GM12878 (cell line): ENCODE data around the gene CCDC187. TPM values are rescaled to one million over a fixed set of nuclear protein-coding genes. Genes with fewer than 3 reads are reported as not detected.
A peak's percentile ranks its signal among the peaks of the same experiment; 100 is the strongest.

Experiments
- FOS ChIP-seq: IDR thresholded peaks from 3 replicates; pipeline ENCODE4 v1.6.1; 2011; ENCODE audit warnings: borderline replicate concordance; ENCODE audit not compliant: insufficient read length; ENCODE audit errors: extremely low read depth
- HSF1 ChIP-seq: fragments of 150-350 bp; IDR thresholded peaks from 2 replicates; pipeline ENCODE4 v1.6.1; 2014; ENCODE audit warnings: mild to moderate bottlenecking, low read depth, low read length
- LARP7 ChIP-seq: fragments of 450-650 bp; IDR thresholded peaks from 2 replicates; pipeline ENCODE4 v1.6.1; 2017; ENCODE audit warnings: mild to moderate bottlenecking
- NKRF ChIP-seq: fragments of 450-650 bp; conservative IDR thresholded peaks from 2 replicates; pipeline ENCODE4 v1.6.1; 2017; ENCODE audit warnings: mild to moderate bottlenecking, moderate library complexity
- POU2F2 ChIP-seq: IDR thresholded peaks from 3 replicates; pipeline ENCODE4 v1.6.1; 2011; ENCODE audit warnings: low read depth, mild to moderate bottlenecking, low read length, borderline replicate concordance
- SREBF2 ChIP-seq: IDR thresholded peaks from 2 replicates; pipeline ENCODE4 v1.6.1; 2012; ENCODE audit warnings: mild to moderate bottlenecking, low read length
- STAT1 ChIP-seq: fragments of 450-650 bp; conservative IDR thresholded peaks from 2 replicates; pipeline ENCODE4 v1.6.1; 2014; ENCODE audit warnings: antibody characterized with exemption, mild to moderate bottlenecking
- STAT3 ChIP-seq: IDR thresholded peaks from 2 replicates; pipeline ENCODE4 v1.6.1; 2011; ENCODE audit warnings: low read depth, low read length, improper control_type of control experiment
- TCF3 ChIP-seq: IDR thresholded peaks from 2 replicates; pipeline ENCODE4 v1.6.1; 2012; ENCODE audit warnings: low read depth, mild to moderate bottlenecking, low read length, borderline replicate concordance; ENCODE audit not compliant: insufficient read depth
- polyA plus RNA-seq, 11 experiments: library from polyadenylated mRNA; depleted of rRNA in 4 of 11; unstranded in 6 of 11; stranded (reverse) in 5 of 11; fragments of >200 nt; fragmentation: Nextera tagmentation in 4 of 11; fragmentation: Illumina TruSeq in 1 of 11; extraction: Ambion mirVana in 4 of 11; extraction: Trizol in 1 of 11; gene quantifications; 1 replicate in 1 of 11; 2 replicates in 10 of 11; pipeline versions ENCODE4 v1.2.1 to v1.2.3, GENCODE V29; 2011 to 2016; ENCODE audit warnings: inconsistent platforms in 2 of 11, missing spikeins in 2 of 11, low read depth in 1 of 11
- total RNA-seq, 4 experiments: library from RNA; depleted of rRNA in 3 of 4; stranded (reverse); fragments of >200 nt in 3 of 4; fragmentation: Illumina TruSeq in 1 of 4; extraction: Trizol in 1 of 4; gene quantifications; 2 replicates each; pipeline versions ENCODE4 v1.2.1 to v1.2.3, GENCODE V29; 2013 to 2021

CCDC187 gene
- total and polyA plus RNA-seq, 10 of the 15 experiments (the other 5 are each of a cell fraction or from before 2014, with no cell fraction given), result 0.04 to 0.23 (median 0.04) TPM; not detected in 7

GRCh38 chr9:136245219-136246150 is 58.4 kb downstream of the CCDC187 start, which contains the start of gene QSOX2 (continued):
- no peak for TF ChIP-seq HSF1
- no peak for TF ChIP-seq TCF3
- peak; percentile 88 for TF ChIP-seq LARP7
- no peak for TF ChIP-seq FOS
- no peak for TF ChIP-seq POU2F2
- peak; percentile 97 for TF ChIP-seq NKRF
- TF ChIP-seq STAT1, result no peak
- TF ChIP-seq STAT3, result no peak
- no peak for TF ChIP-seq SREBF2
